B cell (primary cell): ENCODE data around the gene ABLIM1.

ENCODE experiments used
- CTCF ChIP-seq: fragments of 200-600 bp; IDR thresholded peaks from one replicate; pipeline ENCODE4 v1.8.0; 2022; ENCODE audit warnings: antibody characterized with exemption, mild to moderate bottlenecking
- EZH2 ChIP-seq: IDR thresholded peaks from 2 replicates; pipeline ENCODE4 v1.6.1; 2012; ENCODE audit warnings: borderline replicate concordance, low read depth, mild to moderate bottlenecking, moderate library complexity, low read length; ENCODE audit not compliant: insufficient read depth, poor library complexity, severe bottlenecking

GRCh38 chr10:114400091-114400490 lies 258.0 kb downstream of the ABLIM1 start:
- TF ChIP-seq EZH2 (no peak), CTCF (no peak)
